HUDEP-2 (cell line): Measurements from ENCODE around the gene KPNA6.
"Not testable (repeated sequence)": the region's sequence is repeated elsewhere in the genome, so short reads cannot be mapped to it uniquely, and the experiment has no call there.

Experiments
- DNase-seq, 76 experiments: peaks; one replicate each; lab custom pipeline; 2025; ENCODE audit not compliant: unreplicated experiment in 76 of 76; lab: John Stamatoyannopoulos, UW

Gene KPNA6

GRCh38 chr1:32138965-32139364 is 31.1 kb downstream of the KPNA6 start:
- no peak for DNase-seq

DNA sequence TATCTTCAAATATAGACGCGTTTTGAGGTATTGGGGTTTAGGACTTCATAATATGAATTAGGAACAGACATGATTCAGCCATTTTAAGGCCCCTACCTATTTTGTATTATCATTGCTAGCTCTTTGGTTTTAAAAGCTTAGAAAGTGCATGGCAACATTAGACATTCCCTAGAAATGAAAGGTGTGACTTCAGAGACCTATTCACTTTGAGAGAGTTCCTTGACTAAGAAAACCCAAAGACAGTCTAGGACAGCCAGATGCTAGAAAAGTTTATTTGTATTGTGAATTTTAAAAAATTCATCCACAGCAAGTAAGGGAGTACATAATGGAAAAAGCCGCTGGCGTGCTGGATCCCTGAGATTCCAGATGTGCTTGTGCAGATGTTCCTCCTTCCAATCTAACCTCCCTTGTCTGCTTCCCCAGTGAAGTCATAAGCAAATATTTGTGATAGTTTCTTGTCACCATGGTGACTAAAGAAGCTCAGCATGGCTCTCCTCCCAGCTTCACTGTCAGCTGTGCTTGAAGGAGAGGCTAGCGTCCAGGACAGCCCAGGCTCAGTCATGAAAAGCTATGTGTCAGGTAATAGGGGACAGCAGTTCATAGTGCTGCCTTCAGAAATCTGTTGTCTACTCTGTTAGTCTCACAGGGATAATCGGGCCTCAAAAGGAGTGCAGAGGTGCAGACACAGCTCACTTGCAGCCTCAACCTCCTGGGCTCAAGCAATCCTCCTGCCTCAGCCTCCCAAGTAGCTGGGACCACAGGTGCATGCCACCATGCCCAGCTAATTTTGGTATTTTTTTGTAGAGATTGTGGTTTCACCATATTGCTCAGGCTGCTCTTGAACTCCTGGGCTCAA is 34.8 kb downstream of the KPNA6 start:
- DNase-seq = peak in 1 of 76 experiments; percentile 7

GRCh38 chr1:32143302-32143695 is 35.4 kb downstream of the KPNA6 start:
- DNase-seq = not testable (repeated sequence)

DNA sequence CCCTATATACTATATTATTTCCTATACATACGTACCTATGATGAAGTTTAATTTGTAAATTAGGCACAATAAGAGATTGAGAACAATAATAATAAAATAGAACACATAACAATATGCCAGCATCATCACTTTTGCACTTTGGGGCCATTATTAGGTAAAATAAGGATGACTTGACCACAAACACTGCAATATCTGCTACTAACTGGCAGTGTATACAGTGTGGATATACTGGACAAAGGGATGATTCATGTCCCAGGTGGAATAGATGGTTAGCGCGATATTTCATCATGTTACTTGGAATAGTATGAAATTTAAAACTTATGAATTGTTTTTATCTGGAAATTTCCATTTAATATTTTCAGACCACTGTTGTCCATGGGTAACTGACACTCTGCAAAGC is 36.2 kb downstream of the KPNA6 start:
- no peak for DNase-seq

- not testable (repeated sequence) for DNase-seq
Observed at GRCh38 chr1:32147799-32148198, 39.9 kb downstream of the KPNA6 start.

- no peak for DNase-seq
Observed at GRCh38 chr1:32150847-32151246, 43.0 kb downstream of the KPNA6 start.

DNA sequence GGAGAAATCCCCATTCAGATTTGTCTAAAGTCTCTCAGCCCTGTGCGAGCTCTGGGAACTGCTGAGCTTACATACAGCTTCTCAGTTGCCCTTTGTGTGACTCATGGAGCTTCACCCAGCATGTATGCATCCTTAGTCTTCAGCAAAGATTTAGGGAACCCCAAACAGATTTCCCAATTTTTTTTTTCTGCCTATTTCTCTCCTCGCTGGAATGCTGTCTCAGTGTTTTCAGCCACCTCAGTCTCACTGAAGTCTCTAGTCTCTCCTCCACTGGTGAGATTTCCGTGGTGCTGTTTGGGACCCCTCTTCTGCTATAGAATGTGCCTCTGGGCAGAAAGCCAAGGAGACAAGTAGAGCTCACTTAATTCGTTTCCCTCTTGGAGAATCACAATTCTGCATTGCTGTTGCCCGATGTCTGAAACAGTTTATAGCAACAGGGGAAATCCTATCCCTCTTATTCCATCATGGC is 43.5 kb downstream of the KPNA6 start:
- no peak for DNase-seq

GRCh38 chr1:32159189-32159588 is 51.3 kb downstream of the KPNA6 start:
- no peak for DNase-seq

GRCh38 chr1:32163405-32163804 is 55.5 kb downstream of the KPNA6 start:
- DNase-seq = no peak

- not testable (repeated sequence) for DNase-seq
Observed at GRCh38 chr1:32165633-32166032, 57.8 kb downstream of the KPNA6 start.

DNA sequence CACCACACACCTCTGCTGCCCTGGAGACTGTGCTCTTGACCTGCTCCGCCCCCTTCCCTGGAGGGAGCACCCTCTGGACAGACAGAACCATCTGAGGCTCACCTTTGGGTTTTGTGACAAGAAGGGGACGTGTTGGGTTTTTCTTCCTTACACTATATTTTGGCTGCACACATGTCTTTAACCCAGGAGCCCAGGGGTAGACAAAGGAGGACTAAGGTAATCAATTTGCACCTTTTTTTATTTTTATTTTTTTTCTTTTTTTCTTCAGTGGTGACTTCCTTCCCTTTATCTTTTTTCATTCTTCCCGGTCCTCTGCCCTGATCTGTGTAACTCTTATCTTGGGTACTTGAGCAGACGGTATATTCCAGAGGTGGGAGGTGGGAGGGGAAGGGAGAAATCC is 63.1 kb downstream of the KPNA6 start:
- DNase-seq = no peak

GRCh38 chr1:32172621-32173245 is 64.9 kb downstream of the KPNA6 start:
- no peak for DNase-seq

DNA sequence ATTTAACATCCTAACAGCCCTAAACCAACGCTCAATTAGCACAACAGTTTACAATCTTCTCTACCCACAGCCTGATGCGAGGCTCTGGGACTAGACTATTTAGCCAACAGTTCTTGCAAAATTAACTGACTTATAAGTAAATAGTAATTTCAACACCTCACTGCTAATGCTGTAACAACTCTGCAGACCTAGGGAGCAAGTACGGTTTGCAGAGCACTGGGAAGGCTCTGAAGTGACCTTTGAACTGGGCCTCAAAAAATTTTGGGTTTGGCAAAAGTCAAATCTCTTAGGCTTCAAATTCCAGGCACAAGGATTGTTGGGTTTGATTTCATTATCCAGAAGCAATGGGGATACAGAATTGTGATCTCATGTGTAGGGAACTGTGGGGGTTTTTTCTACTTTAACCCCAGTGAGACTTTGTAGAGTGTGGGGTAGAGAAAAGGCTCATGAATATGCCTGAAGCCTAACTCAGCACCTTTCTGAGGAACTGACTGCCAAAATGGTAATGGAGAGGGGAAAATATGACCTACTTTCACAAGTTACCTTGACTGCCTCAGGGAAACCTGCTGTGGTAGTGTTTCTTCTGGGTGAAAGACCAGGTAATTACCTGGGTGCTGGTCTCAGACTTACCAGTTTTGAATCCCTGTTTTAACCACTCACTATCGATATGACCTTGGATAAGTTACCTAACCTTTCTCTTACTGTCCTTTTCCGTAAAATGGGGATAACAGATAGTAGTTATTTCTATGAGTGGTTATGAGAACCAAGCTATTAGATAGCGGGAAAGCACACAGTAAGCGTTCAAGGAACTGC is 70.7 kb downstream of the KPNA6 start:
- no peak for DNase-seq

- DNase-seq = no peak
Observed at GRCh38 chr1:32179193-32179442, 71.3 kb downstream of the KPNA6 start.

DNA sequence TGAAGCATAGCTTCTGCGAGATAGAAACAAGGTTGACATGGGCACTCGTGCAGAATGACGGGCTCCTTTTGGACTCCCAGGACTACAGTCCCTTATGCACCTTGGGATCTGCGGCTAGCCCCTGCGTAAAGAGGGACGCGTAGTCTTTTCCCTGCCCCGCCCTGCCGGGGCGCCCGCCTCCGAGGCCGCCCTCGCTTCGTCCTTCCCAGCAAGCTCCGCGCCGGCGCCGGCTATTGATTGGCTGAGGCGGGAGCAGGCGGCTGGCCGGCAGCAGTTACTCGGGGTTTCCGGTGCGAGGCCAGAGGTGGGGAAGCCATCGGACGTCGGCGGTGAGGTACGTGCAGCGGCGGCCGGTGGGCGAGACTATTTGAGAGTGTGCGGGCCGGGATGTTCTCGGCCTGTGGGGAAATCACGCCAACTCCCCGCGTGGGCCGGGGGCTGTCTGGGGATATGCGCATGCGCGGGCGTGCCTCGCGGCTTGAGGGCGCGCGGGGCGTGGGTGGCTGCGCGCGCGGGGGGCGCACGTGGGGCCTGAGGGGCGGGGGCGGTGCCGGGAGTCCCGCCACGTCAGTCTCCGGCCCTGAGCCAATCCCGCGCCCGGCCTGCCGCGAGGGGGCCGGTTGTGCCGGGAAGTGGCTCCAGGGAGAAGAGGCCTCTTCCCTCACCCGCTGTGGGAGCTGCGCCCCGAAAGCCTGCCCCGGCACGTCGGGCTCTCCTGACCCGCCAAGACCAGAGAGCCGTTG is 71.8 kb downstream of the KPNA6 start, which contains the start of gene TXLNA:
Gene TXLNA (plus strand): TSS at position 233 of the 743 bp plus-strand sequence. CDS start 671 bp downstream, outside the sequence.
- DNase-seq = peak in 74 of 76 experiments; percentile 27 to 93 (median 86)

DNA sequence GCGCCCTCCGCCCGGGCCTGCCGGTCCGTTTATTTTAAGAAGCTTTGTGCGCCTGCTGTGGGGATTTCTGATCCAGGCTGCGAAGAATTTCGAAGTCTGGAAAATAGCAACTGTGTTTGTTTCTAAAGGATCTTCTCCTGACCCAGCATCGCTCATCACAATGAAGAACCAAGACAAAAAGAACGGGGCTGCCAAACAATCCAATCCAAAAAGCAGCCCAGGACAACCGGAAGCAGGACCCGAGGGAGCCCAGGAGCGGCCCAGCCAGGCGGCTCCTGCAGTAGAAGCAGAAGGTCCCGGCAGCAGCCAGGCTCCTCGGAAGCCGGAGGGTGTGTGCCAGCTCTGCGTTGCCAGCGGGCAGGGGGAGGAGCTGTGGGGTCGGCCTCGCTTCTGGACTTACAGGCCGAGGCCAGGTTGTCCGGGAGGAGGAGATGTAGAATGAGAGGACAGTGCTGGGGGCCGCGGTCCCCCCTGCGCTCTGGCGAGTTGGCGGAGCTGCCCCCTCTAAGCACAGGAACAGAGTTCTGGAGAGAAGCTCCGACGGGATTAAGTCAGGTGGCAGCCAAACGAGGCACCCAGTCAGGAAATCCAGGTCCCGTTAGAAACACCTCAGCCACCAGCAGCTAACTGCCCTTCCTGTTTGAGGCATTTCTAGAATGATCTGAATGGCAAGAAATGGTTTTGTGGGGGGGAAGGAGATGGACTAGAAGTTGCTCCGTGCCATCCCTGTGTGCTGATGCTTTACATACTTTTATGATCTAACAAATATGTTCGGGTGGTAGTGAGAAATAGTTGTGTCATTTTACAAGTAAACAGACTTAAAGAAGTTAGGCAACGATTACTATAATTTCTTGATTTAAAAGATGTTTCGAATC is 72.6 kb downstream of the KPNA6 start:
- DNase-seq = peak in 34 of 76 experiments; percentile 4 to 56 (median 30)

GRCh38 chr1:32181065-32181464 is 73.2 kb downstream of the KPNA6 start:
- DNase-seq = no peak

DNA sequence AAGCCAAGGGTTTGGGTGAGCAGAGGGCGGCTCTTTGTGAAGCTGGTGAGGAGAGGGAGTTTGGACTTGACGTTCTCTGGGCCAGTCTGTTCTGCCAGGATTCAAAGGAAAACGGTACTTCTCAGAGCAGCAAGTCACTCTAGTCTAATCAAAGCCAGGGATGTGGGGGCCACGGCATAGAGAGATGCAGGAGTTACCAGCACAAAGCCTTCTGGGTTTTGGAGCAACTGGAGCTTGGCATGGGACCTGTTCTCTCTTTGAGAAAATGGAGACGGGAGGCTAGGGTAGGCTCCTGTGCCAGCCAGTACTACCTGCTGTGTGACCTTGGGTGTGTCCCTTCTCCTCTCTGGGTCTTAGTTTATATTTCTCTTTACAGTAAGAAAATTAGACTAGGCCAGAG is 73.7 kb downstream of the KPNA6 start:
- DNase-seq = no peak

GRCh38 chr1:32182060-32182459 is 74.2 kb downstream of the KPNA6 start:
- DNase-seq = no peak

GRCh38 chr1:32184650-32185049 is 76.8 kb downstream of the KPNA6 start:
- peak in 1 of 76 experiments; percentile 16 for DNase-seq
